Inferior parietal cortex (tissue), 1 donor: ENCODE results near the gene PEMT.
A peak's percentile ranks its signal among the peaks of the same experiment; 100 is the strongest.

Source experiments
- DNase-seq: peaks from one replicate; pipeline ENCODE4 v3.0.0-alpha.2; 2016; ENCODE audit errors: extremely low spot score

PEMT gene

DNA sequence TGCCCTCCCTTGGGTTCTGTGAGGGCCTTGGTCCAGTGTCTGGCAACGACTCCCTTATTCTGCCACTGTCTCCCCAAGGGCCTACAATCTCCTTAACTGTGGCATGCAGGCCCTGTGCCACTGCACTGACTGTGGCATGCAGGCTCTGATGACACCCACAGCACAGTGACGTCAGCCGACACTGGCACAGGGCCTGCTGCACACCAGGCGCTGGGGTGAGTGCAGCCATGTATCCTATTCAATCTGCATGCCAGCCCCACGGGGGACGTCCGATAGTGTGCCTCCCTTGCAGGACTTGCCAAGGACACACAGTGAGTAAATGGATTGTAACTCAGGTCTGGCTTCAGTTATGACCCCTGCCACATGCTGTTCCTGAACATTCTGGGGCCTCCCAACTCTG lies 55.6 kb downstream of the PEMT start:
- DNase-seq = peak; percentile 56

DNA sequence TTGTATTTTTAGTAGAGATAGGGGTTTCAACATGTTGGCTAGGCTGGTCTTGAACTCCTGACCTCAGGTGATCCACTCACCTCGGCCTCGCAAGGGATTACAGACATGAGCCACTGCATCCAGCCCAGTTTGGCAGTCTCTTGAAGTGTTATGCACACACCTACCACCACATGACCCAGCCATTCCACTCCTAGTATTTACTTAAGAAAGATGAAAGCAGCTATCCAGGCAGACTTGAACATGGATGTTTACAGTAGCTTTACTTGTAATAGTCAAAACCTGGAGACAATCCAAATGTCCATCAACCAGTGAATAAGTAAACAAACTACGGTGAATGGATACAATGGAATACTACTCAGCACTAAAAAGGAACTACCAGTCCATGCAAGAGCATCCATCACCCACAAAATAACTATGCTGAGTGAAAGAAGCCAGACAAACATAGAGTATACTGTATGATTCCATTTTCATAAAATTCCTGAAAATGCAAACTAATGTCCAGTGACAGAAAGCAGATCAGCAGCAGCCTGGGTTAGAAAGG lies 57.5 kb downstream of the PEMT start:
- no peak for DNase-seq

DNA sequence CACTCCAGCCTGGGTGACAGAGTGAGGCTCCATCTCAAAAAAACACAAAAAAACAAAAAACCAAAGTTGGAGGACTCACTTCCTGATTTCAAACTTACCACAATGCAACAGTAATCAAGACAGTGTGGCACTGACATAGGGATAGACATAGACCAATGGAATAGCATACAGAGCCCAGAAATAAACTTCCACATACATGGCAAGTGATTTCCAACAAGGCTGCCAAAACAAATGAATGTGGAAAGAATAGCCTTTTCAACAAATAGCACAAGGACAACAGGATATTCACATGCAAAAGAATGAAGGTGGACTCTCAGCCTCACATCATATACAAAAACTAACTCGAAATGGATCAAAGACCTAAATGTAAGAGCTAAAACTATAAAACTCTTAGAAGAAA lies 58.5 kb downstream of the PEMT start:
- no peak for DNase-seq

DNA sequence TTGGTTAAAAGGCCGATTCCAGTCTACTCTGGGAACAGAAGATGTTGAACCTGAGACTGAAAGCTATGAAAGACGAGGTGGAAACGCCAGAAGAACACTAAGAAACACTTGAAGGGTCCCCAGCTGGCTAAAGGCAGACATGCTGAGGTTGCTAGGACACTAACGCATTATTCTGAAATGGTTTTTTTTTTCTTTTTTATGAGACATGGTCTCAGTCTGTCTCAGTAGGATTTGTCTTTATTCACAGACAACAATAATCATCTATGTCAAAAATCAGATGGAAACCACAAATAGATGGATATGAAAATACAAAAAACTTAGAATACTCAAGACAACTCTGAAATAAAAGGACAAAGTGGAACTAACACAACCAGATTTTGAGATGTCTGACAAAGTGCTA lies 60.4 kb downstream of the PEMT start:
- no peak for DNase-seq

DNA sequence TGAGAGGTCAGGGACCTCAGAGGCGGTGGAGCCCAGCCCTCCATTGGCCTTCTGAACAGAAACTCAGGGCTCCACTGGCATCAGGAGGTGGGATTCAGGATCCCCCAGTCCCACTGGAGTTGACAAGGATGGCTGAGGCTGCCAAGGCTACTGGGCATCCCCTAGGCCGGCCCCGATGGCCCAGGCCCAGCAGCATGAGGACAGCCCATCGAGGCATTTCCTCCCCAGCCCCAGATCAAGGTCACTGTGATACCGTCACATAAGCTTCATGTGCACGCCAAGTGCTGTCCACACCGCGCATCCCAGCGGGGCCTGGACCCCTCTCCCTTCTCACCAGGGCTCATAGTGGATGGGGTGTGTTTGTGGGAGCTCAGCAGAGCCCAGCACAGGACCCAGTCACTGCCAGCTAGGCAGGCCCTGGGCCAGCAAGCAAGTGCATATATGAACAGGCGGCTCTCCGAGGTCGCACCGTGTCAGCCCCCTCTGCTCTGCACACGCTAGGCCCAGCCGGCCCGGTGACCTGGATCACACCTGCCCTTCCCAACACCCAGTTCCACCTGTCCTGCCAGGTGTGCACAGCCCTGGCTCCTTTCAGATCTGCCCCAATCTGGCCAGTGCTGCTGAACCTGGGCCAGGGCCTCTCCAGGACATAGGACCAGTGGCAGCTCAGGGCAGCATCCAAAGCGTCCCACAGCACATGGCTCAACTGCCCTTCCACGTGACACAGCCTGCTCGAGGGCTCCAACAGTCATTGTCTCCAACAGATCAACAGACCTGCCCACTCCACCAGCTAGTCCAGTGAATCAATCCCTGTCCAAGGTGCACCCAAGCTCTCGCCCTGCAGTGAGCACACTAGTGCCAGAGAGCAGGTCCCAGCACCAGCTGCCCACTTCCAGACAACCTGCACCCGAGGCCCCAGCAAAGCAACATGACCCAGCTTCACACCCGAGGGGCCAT lies 62.5 kb downstream of the PEMT start:
- no peak for DNase-seq

DNA sequence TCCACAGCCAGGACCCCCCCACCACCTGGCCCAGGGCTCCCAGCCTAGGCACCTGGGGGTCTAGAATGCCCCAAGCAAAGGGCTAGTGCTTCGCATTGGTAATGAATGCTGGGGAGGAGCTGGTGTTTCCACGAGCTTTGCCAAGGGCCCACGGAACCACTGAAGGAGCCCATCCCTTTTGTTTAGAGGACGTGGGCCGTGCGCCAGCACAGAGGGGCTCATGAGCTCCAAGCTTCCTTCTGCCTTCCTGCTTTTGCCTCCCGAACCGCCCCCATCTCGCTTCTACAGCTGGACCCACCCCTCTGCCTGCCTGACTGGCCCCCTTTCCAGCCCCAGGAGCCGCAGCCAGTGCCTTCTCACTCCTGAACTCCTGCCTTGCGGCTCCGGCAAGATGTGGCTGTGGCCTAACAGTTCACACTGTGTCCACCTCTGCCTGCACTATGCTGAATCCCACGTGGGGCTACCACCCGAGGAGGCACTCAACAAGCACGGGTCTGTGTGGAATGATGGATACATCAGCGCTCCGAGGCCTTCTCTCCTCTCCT lies 63.5 kb downstream of the PEMT start:
- DNase-seq = no peak

DNA sequence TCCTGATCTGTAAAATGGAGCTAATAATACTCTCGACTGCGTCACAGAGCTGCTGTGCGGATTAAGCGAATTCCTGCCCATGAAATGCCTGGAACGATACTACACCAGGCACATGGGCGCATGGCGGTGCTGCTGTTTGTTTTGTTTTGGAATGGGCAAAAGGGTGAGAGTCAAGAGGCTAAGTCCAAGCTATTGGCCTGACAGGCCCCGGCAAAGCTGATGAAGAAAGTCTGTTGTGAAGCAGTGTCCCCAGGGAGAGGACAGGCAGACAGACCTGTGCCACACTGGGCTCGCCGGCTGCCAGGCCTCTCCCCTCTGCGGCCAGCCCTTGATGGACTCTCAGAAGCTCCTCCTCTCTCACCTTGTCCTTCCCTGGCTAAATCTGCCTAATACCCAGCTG lies 64.0 kb downstream of the PEMT start:
- no peak for DNase-seq

DNA sequence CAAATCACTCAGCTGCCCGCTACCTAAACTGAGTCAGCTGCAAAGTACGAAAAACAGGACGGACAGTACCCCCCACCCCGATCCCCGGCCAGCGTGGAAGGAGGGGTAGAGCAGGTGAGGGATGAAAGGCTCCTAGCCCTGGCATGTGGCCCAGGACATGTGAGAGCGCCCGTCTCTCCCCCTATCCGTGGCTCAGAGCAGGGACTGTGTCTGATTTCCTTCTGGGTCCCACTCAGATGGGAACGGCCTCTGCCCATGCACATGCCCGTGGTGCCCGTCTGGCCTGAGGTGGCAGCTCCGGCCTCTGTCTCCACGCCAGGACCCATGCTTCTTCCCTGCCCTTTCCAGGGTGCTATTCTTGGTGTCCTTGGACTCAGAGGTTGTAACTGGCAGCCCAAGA lies 65.1 kb downstream of the PEMT start:
- no peak for DNase-seq

DNA sequence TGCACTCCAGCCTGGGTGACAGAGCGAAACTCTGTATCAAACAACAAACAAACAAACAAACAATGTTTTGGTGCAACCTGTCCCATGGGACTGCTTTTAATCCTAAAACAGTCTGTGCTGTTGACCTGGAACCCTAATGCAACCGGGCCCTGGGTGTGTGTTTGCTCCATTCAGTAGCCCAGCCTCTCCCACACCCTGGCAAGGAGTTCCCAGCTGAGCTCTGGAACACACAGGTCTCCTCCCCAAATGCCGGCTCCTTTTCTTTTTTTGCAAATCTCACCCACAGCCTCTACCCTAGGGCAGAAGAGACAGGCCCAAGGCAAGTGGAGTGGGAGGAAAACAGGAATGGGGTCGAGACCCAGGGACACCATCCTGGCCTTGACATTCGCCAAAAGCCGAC lies 65.6 kb downstream of the PEMT start:
- DNase-seq = no peak

DNA sequence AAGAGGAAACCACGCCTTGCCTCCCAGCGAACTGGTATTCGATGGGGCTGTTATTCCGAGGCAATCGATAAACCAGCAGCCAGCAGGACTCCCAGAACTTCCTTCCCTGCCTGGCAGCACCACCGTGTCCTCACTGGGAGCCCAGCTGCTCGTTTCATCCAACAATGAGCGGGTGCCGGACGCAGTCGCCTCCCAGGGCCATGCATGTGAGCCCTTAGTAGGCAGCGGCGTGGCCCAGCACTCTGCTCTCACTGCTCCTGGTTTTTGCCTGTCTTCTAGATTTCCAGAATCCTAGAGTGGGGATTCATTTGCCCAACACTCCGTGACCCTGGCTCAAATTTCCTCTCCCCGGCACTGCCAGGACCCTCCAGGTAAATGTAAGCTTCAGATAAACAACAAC lies 66.2 kb downstream of the PEMT start:
- DNase-seq = no peak

DNA sequence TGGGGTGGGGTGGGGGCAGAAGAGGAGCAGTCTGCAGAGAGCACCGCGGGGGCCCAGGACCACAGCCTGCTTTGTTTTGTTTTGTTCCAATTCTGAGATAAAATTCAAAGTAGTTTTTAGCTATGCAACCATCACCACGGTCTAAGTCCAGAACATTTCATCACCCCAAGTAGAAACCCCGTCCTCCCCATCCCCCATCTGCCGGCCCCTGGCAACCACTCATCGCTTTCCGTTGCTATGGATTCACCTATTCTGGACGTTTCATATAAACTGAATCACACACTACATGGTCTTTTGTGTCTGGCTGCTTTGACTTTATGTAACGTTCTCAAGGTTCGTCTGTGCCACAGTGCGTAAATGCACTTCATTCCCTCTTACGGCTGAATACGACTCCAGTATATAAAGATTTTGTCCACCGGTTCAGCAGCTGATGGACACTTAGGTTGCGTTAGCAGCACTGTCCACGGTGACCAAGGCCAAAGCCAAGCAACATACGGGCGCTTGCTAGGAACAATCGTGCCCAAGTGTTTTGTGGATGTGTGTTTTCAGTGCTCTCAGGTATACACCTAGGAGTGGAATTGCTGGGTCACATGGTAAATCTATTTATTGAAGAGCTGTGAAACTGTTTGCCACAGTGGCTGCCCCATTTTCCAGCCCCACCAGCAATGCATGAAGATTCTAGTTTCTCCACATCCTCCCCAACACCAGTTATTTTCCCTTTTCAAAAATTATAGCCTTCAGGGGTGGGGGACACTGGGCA lies 67.6 kb downstream of the PEMT start:
- DNase-seq = no peak

DNA sequence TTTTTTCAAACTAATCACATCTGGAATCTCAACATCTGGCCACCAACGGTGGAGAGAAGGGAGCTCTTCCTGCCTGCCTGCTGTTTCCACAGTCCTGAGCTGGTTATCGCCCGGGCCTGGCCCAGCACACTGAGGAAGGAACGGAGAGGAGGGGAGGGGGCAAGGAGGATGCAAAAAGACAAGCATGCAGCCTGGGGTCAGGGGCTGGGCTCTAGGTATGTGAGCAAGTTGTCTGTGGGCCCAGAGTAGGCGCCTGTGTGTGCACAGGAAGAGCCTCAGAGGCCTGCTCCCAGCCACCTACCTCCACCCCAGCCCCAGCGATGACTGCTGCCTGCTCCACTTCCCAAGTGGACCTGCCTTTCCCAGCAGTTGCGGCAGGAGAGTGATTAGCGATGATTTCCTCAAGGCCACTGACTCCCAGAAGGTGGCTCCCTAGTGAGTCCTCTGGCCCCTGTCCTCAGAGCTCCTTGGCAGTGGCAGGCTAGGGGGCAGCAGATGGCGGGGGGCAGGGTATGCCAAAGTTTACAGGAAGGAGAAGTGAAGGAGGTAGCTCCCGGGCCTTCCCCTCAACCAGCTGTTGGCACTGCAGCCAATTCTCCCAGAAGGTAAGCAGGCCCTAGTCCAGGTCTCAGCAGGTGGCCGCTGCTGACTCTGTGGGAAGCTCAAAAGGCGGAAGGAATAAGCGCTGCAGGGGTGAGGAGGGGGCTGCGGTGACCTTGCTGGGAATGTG lies 68.3 kb downstream of the PEMT start:
- DNase-seq = no peak

DNA sequence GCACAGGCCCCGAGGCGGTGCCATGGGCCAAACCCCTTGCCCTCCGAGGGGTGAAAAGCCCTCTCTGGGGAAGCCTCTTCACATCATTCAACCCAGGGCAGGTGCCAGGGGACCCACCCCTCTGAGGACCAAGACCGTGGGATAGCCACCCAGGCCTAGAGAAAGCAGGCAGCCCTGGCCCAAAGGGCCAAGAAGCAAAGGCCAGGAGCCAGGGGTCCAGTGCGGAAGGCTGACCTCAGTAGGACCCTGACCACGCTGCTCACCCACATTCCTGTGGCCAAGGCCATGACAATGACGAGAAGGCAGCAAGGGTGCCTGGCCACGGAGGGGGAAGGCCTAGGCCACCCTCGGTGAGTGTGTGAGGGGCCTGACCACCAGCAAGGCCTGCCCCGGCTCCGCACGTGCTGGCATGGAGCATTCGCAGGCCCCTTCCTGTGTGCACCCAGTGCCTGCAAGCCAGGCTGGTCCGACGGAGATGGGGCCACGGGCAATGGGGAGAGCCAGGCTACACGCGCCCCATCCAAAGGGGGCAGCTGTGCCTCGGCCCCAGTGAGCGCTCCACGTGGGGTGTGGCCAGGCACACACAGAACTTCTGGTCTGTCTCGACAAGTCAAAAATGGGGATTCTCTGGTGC lies 70.8 kb downstream of the PEMT start:
- no peak for DNase-seq

DNA sequence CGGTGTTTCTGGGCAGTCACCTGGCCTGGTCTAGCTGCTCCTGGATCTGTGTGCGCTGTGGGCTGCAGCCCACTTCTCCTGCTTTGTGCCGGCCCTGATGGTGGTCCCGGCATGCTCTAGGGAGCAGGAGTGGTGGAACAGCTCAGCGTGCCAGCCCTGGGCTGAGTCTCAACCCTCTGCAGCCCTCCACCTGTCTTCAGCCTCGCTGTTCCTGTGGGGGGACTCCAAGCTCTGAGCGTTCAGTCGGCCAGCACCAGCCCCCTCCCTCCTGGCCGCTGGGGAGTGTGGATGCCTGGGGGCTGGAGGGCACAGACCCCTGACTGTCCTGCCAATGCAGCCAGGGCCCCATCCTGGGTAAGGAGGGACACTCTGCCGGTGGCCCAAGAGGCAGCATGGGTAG lies 71.6 kb downstream of the PEMT start:
- DNase-seq = no peak

DNA sequence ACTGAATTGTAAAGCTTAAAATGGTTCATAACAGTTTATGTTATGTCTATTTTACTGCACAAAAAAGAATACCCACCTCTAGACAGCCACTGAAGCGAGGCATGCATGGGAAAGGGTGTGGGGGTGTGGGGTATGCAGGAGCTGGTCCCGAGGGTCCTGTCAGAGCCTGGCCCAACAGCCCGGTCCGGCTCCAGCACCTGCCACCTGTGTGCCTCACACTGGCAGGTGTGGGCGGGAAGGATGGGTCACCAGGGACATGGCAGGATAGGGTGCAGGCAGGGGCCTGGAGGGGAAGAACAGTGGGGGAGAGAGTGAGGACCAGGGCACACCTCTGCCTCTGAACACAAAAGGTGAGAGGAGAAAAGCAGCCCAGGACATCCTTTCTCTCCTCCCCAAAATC lies 72.6 kb downstream of the PEMT start:
- DNase-seq = no peak

DNA sequence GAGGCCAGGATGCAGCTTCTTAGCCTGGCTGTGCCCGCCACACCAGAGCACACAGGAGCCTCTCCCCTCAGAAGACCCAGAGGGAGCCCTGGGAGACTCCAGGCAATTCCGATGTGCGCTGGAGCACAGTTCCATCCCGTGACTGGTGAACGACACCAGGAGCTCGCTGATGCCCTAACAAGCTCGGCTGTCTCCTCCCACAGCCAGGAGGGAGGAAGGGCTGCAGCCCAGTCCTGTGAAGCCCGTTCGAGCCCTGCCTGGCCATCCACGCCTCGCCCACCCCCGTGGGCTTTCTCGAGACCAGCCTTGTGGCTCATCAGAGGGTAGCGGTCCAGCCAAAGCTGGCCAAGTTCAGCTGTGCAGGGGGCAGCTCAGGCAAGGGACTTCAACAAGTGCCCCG lies 73.5 kb downstream of the PEMT start:
- no peak for DNase-seq

DNA sequence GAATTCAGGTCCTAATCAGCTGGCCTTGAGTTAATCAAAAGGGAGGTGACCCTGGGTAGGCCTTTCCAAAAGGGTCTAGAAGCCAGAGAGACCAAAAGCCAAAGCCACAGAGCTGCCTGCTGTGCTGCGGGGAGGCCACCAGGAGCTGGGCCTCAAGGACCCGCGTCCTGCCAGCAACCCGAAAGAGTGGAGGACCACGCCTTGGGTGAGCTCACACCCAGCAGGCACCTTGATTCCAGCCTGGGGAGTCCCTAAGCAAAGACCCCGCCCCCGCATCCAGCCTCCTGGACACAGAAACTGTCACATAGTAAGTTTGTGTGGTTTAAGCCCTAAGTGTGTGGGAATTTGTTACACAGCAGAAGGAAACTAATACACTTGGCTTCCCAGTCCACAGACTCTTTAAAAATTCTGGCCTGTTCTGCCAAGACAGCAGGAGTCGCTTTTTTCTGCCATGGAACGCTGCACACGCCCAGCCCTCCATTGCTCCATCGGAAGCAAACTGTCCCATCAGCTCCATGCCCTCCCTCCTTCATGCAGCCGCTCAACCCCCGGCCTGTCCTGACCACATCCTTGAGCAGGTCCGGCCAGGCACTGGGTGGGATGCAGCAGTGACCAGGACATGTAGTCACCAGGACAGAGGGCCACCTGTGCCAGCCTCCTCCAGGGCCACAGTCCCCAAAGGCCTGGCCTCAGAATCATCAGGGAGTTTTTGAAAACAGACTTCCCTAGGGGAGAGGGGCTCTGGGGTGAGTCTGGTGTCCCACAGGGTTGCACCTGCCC lies 74.4 kb downstream of the PEMT start:
- no peak for DNase-seq

DNA sequence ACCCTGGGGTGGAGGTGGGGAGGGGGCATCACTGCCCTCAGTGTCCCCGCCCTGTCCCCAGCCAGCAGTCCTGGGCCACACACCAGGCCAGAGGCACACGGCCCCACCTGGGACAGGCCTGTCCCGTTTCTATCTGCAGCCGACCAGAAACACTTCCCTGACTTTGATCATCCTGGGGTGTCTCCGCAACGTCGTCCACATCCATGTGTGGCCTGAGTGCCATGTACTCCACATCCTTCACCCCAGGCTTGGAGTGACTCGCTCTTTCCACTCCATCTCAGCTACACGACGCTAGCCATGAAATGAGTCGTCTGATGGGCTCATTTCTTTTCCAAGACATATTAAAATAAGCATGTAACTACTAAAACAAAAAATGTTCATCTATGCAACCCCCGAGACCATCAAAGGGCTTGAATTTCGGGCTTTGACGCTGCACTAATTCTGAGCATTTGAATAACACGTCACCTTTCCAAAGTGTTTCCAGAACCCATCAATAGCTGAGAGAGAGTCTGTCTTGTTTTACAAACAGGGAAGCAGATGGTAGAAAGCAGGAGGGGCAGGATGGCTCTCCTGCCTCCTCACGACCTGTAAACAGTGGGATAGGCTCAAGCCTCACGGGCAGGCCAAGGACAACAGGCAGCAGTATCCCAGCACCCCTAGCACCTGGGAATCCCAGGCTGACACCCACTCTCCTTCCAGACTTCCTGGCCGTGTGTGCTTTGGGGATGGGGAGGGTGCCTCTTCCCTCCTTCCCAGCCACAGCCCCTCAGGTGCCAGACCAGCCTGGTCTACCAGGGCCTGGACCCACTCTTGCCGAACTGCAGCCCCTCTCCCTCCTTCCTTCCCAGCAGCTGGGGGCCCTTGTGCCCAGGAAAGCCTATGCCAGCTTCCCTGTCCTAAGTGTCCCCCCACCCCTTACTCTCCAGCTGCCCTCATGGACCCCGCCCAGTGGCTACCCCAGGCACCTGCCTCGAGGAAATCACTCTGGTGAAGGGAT lies 75.3 kb downstream of the PEMT start:
- no peak for DNase-seq
